GM12875 (cell line): ENCODE measurements around the gene NHSL2.

ENCODE experiments used
- H3K4me3 ChIP-seq: one replicate; pipeline ENCODE4 v1.5.1; 2011; ENCODE audit warnings: low read depth, low read length, control low read depth
- CTCF ChIP-seq: IDR thresholded peaks from 2 replicates; pipeline ENCODE4 v1.5.1; 2011; ENCODE audit warnings: low read depth, mild to moderate bottlenecking, control low read depth, inconsistent platforms, low read length, moderate library complexity, borderline replicate concordance; ENCODE audit not compliant: insufficient read depth

Gene NHSL2

GRCh38 chrX:72105436-72105835 lies 194.8 kb downstream of the NHSL2 start:
- no peak overlapping the region for H3K4me3 ChIP-seq
- no peak for TF ChIP-seq CTCF

- H3K4me3 ChIP-seq = no peak overlapping the region
- TF ChIP-seq CTCF = no peak
Observed at GRCh38 chrX:72107320-72107719, 196.7 kb downstream of the NHSL2 start.

DNA sequence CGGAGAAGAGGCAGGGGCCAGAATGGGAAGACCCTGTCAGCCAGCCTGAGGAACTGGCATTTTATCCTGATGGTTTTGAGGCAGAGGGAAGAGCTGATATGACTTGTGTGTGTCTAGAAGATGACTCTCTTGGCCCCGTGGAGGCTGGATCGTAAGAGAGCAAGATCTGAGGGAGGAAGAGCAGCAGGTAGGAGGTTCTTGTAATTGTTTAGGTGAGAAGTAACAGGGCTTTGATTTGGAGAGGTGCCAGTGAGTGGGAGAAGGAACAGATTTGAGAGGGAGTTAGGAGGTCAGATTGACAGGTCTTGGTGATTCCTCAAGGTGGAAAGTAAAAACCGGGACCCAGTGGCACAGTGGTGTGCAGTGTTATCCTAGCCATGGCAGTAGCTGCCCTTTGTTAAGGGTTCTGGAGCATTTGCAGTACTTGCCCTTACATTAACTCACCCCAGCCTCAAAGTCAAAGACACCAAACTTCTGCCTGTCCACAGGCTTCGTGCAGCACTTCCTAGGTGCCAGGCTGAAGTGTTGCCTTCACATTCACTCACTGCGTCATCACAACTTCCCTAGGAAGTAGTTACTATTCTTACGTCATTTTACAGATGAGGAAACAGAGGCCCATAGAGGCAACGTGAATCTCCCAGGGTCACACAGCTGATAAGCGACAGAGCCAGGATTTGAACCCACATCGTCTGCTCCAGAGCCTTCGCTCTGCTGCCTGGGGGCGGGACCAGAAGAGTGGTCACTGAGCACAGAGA lies 197.4 kb downstream of the NHSL2 start:
- no peak overlapping the region for H3K4me3 ChIP-seq
- no peak for TF ChIP-seq CTCF

DNA sequence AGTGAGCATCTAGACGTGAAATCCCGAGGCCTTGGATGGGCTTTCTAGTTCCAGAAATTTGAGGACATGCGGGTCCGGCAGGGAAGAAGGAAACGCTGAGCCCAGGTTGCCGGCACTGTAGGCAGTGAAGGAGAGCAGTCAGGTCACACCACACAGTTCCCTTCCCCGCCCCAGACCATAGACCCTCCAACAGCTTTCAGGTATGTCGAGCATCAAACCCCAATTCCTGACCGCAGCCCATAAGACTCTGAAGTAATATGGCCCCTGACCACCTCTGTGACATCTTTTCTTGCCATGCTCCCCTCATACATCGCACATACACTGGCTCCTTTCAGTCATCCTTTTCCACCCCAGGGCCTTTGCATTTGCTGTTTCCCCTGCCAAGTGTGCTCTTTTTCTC lies 198.0 kb downstream of the NHSL2 start:
- no peak overlapping the region for H3K4me3 ChIP-seq
- TF ChIP-seq CTCF = no peak

DNA sequence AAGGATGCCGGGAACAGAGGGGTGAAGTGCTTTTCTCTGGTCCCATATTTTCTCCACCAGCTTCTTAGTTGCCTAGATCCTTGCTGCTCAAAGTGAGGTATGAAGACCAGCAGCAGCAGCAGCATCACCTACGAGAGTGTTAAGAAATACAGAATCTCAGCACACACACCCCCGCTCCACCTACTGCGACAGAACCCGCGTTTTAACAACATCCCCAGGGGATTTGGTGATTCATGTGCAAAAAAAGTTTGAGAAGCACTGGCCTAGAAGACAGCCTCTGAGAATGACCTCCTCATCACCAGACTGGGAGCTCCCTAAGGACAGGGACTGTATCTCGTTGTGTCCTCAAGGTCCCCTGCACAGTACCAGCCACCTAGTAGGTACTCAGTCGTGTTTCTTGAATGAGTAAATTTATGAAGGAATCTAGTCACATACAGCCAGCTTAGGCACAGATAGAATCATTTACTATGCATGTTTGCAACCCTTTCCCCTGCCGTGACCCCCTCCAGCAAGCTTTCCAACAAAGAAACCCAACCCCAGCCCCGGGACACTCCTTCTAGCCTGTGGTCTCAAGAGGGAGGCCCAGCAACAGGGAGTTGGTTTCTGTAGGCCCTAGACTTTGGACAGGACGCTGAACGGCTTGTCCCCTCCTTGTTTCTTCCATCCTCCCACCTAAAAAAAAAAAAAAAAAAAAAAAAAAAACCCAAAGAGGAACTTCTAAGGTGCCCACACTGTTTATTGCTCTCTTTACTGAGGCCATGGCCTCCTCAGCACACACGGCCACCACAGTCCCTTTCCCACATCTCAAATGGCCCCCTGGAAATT lies 199.6 kb downstream of the NHSL2 start:
- no peak for TF ChIP-seq CTCF
- no peak overlapping the region for H3K4me3 ChIP-seq

DNA sequence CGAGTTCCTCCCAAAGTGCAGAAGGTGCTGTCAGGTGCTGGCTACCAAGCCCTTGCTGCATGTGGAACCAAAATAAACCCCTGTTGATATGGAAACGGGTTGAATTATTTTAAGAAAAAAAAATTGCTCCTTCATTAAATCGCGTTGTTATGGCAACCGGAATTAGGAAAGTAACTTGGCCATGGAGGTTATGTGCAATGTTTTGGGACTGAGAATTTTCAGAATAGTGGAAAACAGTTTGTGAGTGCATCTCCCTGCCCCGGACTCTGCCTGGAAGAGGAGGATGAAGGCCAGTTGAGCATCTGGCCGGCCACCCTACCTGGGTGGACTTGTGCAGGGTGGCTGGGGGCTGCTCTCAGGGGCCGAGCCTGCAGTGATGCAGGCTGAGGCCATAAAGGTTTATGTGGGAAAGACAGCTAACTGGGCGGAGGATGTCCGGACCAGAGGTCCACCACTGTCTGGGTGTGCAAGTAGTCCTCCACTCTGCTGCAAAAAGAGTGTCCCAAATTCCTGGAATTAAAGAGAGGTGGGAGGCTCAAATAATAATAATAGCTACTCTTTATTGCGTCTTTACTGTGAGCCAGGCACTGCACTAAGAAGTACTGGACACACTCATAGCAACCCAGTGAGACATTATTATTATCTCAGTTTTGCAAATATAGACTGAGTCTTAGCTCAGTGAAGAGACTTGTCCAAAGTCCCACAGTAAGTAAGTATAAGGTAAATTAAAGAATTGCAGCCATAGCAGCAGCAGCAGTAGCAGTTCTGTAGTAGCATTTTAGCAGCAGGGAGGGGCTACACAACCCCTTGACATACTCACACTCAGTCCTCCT lies 200.4 kb downstream of the NHSL2 start:
- TF ChIP-seq CTCF = no peak

More for the DNA sequence above, 200.4 kb downstream of the NHSL2 start:
- no peak overlapping the region for H3K4me3 ChIP-seq
